HG03558 (cell line): ENCODE results near the gene GBX1.
A peak's percentile ranks its signal among the peaks of the same experiment; 100 is the strongest.

Source experiments
- ATAC-seq: cut with Tn5 transposase; IDR thresholded peaks from one replicate; pipeline ENCODE4 v1.9.1; 2021; ENCODE audit warnings: moderate number of reproducible peaks; ENCODE audit not compliant: unreplicated experiment; ENCODE audit errors: extremely low read depth

Gene GBX1

GRCh38 chr7:151175047-151175792 lies 7.7 kb upstream of the GBX1 start:
- no peak for ATAC-seq

- no peak for ATAC-seq
Measured at GRCh38 chr7:151174246-151175046, 7.0 kb upstream of the GBX1 start.

- ATAC-seq: no peak
Measured at GRCh38 chr7:151173386-151174245, 6.1 kb upstream of the GBX1 start.

GRCh38 chr7:151172273-151173141 lies 5.0 kb upstream of the GBX1 start:
- peak; percentile 70 for ATAC-seq

- no peak for ATAC-seq
Measured at GRCh38 chr7:151168787-151169162, 1.3 kb upstream of the GBX1 start.

- ATAC-seq: no peak
Measured at GRCh38 chr7:151168003-151168786, 701 bp upstream of the GBX1 start.

GRCh38 chr7:151166629-151167196 lies 781 bp downstream of the GBX1 start:
- ATAC-seq: no peak

GRCh38 chr7:151161757-151162156 lies 5.7 kb downstream of the GBX1 start:
- ATAC-seq: no peak

- ATAC-seq: no peak
Measured at GRCh38 chr7:151157645-151158329, 9.7 kb downstream of the GBX1 start.

- no peak for ATAC-seq
Measured at GRCh38 chr7:151152643-151153513, 14.6 kb downstream of the GBX1 start.

GRCh38 chr7:151150388-151150787 lies 17.1 kb downstream of the GBX1 start:
- ATAC-seq: no peak

GRCh38 chr7:151148319-151149259 lies 18.9 kb downstream of the GBX1 start:
- no peak for ATAC-seq

- no peak for ATAC-seq
Measured at GRCh38 chr7:151146761-151147160, 20.7 kb downstream of the GBX1 start.

- no peak for ATAC-seq
Measured at GRCh38 chr7:151144387-151144786, 23.1 kb downstream of the GBX1 start.

GRCh38 chr7:151143261-151144015 lies 24.1 kb downstream of the GBX1 start:
- no peak for ATAC-seq

- no peak for ATAC-seq
Measured at GRCh38 chr7:151142686-151143040, 24.8 kb downstream of the GBX1 start.
